Tibial artery (tissue), 4 donors: ENCODE data around the gene CAMTA1.

Source experiments
- DNase-seq, 2 donors: peaks; one replicate each; pipeline ENCODE4 v3.0.0-alpha.2; 2019
- H3K27ac ChIP-seq, 2 donors: fragments of 200-600 bp; sonication (generic) in 1 of 2; 1 replicate in 1 of 2; 2 replicates in 1 of 2; pipeline ENCODE4 v1.5.1; 2018 to 2019; ENCODE audit warnings: mild to moderate bottlenecking in 1 of 2
- H3K27me3 ChIP-seq, 2 donors: fragments of 200-600 bp; sonication (generic) in 1 of 2; one replicate each; pipeline versions ENCODE4 v1.5.1 to v1.6.0; 2016 to 2019
- H3K36me3 ChIP-seq, 3 donors: fragments of 200-600 bp; sonication (generic) in 2 of 3; one replicate each; pipeline ENCODE4 v1.5.1; 2016 to 2019; ENCODE audit warnings: mild to moderate bottlenecking in 2 of 3
- H3K4me1 ChIP-seq, 4 donors: fragments of 200-600 bp; sonication (generic) in 2 of 4; 1 replicate in 3 of 4; 2 replicates in 1 of 4; pipeline ENCODE4 v1.5.1; 2016 to 2019
- H3K4me3 ChIP-seq, 2 donors: fragments of 200-600 bp; sonication (generic) in 1 of 2; 1 replicate in 1 of 2; 2 replicates in 1 of 2; pipeline ENCODE4 v1.5.1; 2018 to 2019; ENCODE audit warnings: mild to moderate bottlenecking in 2 of 2
- H3K9me3 ChIP-seq, 3 donors: fragments of 200-600 bp; sonication (generic) in 1 of 3; one replicate each; pipeline ENCODE4 v1.5.1; 2016 to 2019
- CTCF ChIP-seq, 2 experiments: fragments of 200-600 bp in 1 of 2; fragments of 450-650 bp in 1 of 2; IDR thresholded peaks; one replicate each; pipeline ENCODE4 v1.5.1; 2017 to 2019; ENCODE audit warnings: antibody characterized with exemption in 2 of 2, mild to moderate bottlenecking in 1 of 2, moderate library complexity in 1 of 2
- intact Hi-C: fragments of 100-400 bp; cut with DNase I; formaldehyde crosslinking; loops from one replicate; pipeline ENCODE4 v1.15.0; 2023; ENCODE audit warnings: low total_unique reads

Gene CAMTA1

GRCh38 chr1:7524341-7525337, 739.4 kb downstream of the CAMTA1 start:
- Histone ChIP-seq H3K4me3 (no peak overlapping the region), H3K4me1 (no peaks in the 10 kb centered on the region), H3K9me3 (no peaks in the 10 kb centered on the region), H3K27ac (no peak overlapping the region), H3K27me3 (peaks cover 0 to 28% of the 10 kb centered on the region in 2 donors), H3K36me3 (no peaks in the 10 kb centered on the region)
- intact Hi-C loops, result no loop called here
- no peak for DNase-seq
- TF ChIP-seq CTCF (IDR thresholded peaks at IDR 0.05), result no peak

- DNase-seq, result no peak
- Histone ChIP-seq H3K27ac (no peak overlapping the region), H3K27me3 (peaks cover 0 to 31% of the 10 kb centered on the region in 2 donors), H3K36me3 (no peaks in the 10 kb centered on the region), H3K4me1 (no peaks in the 10 kb centered on the region), H3K4me3 (no peak overlapping the region), H3K9me3 (no peaks in the 10 kb centered on the region)
- TF ChIP-seq CTCF (IDR thresholded peaks at IDR 0.05), result no peak
- intact Hi-C loops, result no loop called here
These were observed 740.2 kb downstream of the CAMTA1 start for GRCh38 chr1:7525338-7526063.

GRCh38 chr1:7526196-7526866, 741.1 kb downstream of the CAMTA1 start:
- Histone ChIP-seq H3K36me3 (no peaks in the 10 kb centered on the region), H3K4me1 (no peaks in the 10 kb centered on the region), H3K27me3 (peaks cover 0 to 31% of the 10 kb centered on the region in 2 donors), H3K27ac (no peak overlapping the region), H3K9me3 (no peaks in the 10 kb centered on the region), H3K4me3 (no peak overlapping the region)
- DNase-seq, result no peak
- TF ChIP-seq CTCF (IDR thresholded peaks at IDR 0.05), result no peak
- intact Hi-C loops, result no loop called here

GRCh38 chr1:7526867-7527732, 741.8 kb downstream of the CAMTA1 start:
- Histone ChIP-seq H3K4me1 (no peaks in the 10 kb centered on the region), H3K9me3 (no peaks in the 10 kb centered on the region), H3K36me3 (no peaks in the 10 kb centered on the region), H3K4me3 (no peak overlapping the region), H3K27ac (no peak overlapping the region), H3K27me3 (peaks cover 0 to 38% of the 10 kb centered on the region in 2 donors)
- TF ChIP-seq CTCF (IDR thresholded peaks at IDR 0.05), result no peak
- intact Hi-C loops, result no loop called here
- no peak for DNase-seq

GRCh38 chr1:7527733-7528045, 742.4 kb downstream of the CAMTA1 start:
- Histone ChIP-seq H3K36me3 (no peaks in the 10 kb centered on the region), H3K9me3 (no peaks in the 10 kb centered on the region), H3K27me3 (peaks cover 0 to 43% of the 10 kb centered on the region in 2 donors), H3K27ac (no peak overlapping the region), H3K4me1 (no peaks in the 10 kb centered on the region), H3K4me3 (no peak overlapping the region)
- DNase-seq, result no peak
- intact Hi-C loops, result no loop called here
- TF ChIP-seq CTCF (IDR thresholded peaks at IDR 0.05), result no peak
